IMR-90 (cell line): ENCODE results near the gene PTGES2. TPM values are rescaled to one million over a fixed set of nuclear protein-coding genes. Genes with fewer than 3 reads are reported as not detected.

Experiments
- ATAC-seq: fragments of 200-7000 bp; cut with Tn5 transposase; 2 replicates; pipeline ENCODE4 v1.9.1; 2020; ENCODE audit warnings: low read depth, mild to moderate bottlenecking, moderate library complexity
- BruUV-seq: library from RNA; stranded (reverse); fragments of 400-500 nt; replicated peaks from 2 replicates; lab custom pipeline; 2021; lab: Mats Ljungman, UMichigan
- CTCF ChIA-PET: fragments of 300-600 bp; formaldehyde crosslinking; extraction: SDS; loops from one replicate; lab custom pipeline; 2021; ENCODE audit warnings: antibody characterized with exemption; lab: Yijun Ruan, JAX
- POLR2A ChIA-PET: fragments of 300-600 bp; sonication (Branson Sonifier 250); formaldehyde crosslinking; loops from one replicate; lab custom pipeline; 2022; ENCODE audit warnings: antibody characterized with exemption; ENCODE audit not compliant: unreplicated experiment; lab: Charles Lee
- DNase-seq: peaks from one replicate; pipeline ENCODE4 v3.0.0; 2013
- H2AFZ ChIP-seq: replicated peaks from 2 replicates; pipeline ENCODE3; 2013; ENCODE audit warnings: low read length, mild to moderate bottlenecking; ENCODE audit not compliant: poor library complexity
- H2AK5ac ChIP-seq: 2 replicates; pipeline ENCODE4 v1.6.1; 2013; ENCODE audit warnings: low read depth, low read length, inconsistent platforms
- H2AK9ac ChIP-seq: replicated peaks from 2 replicates; pipeline ENCODE3; 2013; ENCODE audit warnings: mild to moderate bottlenecking, low read depth, low read length, moderate library complexity; ENCODE audit not compliant: poor library complexity
- H2BK120ac ChIP-seq: 2 replicates; pipeline ENCODE4 v1.6.1; 2013; ENCODE audit warnings: low read depth, low read length, inconsistent platforms
- H2BK15ac ChIP-seq: 3 replicates; pipeline ENCODE4 v1.6.1; 2013; ENCODE audit warnings: low read depth, low read length, inconsistent platforms
- H2BK20ac ChIP-seq: 2 replicates; pipeline ENCODE4 v1.6.1; 2013; ENCODE audit warnings: low read depth, mild to moderate bottlenecking, inconsistent platforms, low read length, moderate library complexity
- H2BK5ac ChIP-seq: 2 replicates; pipeline ENCODE4 v1.6.1; 2013; ENCODE audit warnings: mild to moderate bottlenecking, low read depth, low read length, inconsistent platforms; ENCODE audit not compliant: poor library complexity, severe bottlenecking
- H3K14ac ChIP-seq: replicated peaks from 2 replicates; pipeline ENCODE4 v1.6.1; 2013; ENCODE audit warnings: low read depth, low read length, inconsistent platforms
- H3K18ac ChIP-seq: 2 replicates; pipeline ENCODE4 v1.6.1; 2013; ENCODE audit warnings: low read depth, low read length, control low read depth
- H3K23ac ChIP-seq: 2 replicates; pipeline ENCODE4 v1.6.1; 2013; ENCODE audit warnings: low read depth, low read length, inconsistent platforms
- H3K27ac ChIP-seq: 2 replicates; pipeline ENCODE4 v1.5.1; 2013; ENCODE audit warnings: mild to moderate bottlenecking, control low read depth, low read length; ENCODE audit not compliant: insufficient read depth
- H3K27me3 ChIP-seq: 2 replicates; pipeline ENCODE4 v1.6.1; 2013; ENCODE audit warnings: low read length; ENCODE audit not compliant: control insufficient read depth, insufficient read depth
- H3K36me3 ChIP-seq: 2 replicates; pipeline ENCODE4 v1.6.1; 2013; ENCODE audit warnings: low read length, mixed read lengths; ENCODE audit not compliant: control insufficient read depth, insufficient read depth
- H3K4ac ChIP-seq: 2 replicates; pipeline ENCODE4 v1.6.1; 2013; ENCODE audit warnings: low read depth, low read length, inconsistent platforms
- H3K4me1 ChIP-seq: 2 replicates; pipeline ENCODE4 v1.6.1; 2013; ENCODE audit warnings: low read length, mixed read lengths; ENCODE audit not compliant: control insufficient read depth, insufficient read depth
- H3K4me2 ChIP-seq: 2 replicates; pipeline ENCODE4 v1.6.1; 2013; ENCODE audit warnings: low read depth, mild to moderate bottlenecking, control low read depth, low read length, moderate library complexity
- H3K4me3 ChIP-seq: 2 replicates; pipeline ENCODE4 v1.5.1; 2013; ENCODE audit warnings: low read depth, mild to moderate bottlenecking, control low read depth, low read length, moderate library complexity; ENCODE audit not compliant: insufficient read depth
- H3K56ac ChIP-seq: 2 replicates; pipeline ENCODE4 v1.6.1; 2013; ENCODE audit warnings: low read length, inconsistent platforms; ENCODE audit not compliant: insufficient read depth; ENCODE audit errors: extremely low read depth
- H3K79me1 ChIP-seq, 2 experiments: 2 replicates each; pipeline ENCODE4 v1.6.1; 2013; ENCODE audit warnings: low read length in 2 of 2, inconsistent platforms in 1 of 2, low read depth in 1 of 2
- H3K9ac ChIP-seq: 2 replicates; pipeline ENCODE4 v1.6.1; 2013; ENCODE audit warnings: low read depth, low read length, control low read depth
- H3K9me1 ChIP-seq: 2 replicates; pipeline ENCODE4 v1.6.1; 2013; ENCODE audit warnings: low read length, inconsistent platforms; ENCODE audit not compliant: insufficient read depth
- H3K9me3 ChIP-seq: 2 replicates; pipeline ENCODE4 v1.6.1; 2013; ENCODE audit warnings: low read length; ENCODE audit not compliant: control insufficient read depth, insufficient read depth
- H4K20me1 ChIP-seq: 2 replicates; pipeline ENCODE4 v1.6.1; 2013; ENCODE audit warnings: low read length, inconsistent platforms; ENCODE audit not compliant: insufficient read depth
- H4K5ac ChIP-seq: 2 replicates; pipeline ENCODE4 v1.6.1; 2013; ENCODE audit warnings: mild to moderate bottlenecking, low read depth, low read length, control low read depth
- H4K8ac ChIP-seq, 2 experiments: 2 replicates each; pipeline ENCODE4 v1.6.1; 2013; ENCODE audit warnings: low read depth in 2 of 2, low read length in 2 of 2, control low read depth in 1 of 2, inconsistent platforms in 1 of 2
- H4K91ac ChIP-seq: 2 replicates; pipeline ENCODE4 v1.6.1; 2013; ENCODE audit warnings: low read depth, low read length, inconsistent platforms; ENCODE audit not compliant: insufficient read depth
- BHLHE40 ChIP-seq: fragments of 150-350 bp; IDR thresholded peaks from 2 replicates; pipeline ENCODE4 v1.6.1; 2016; ENCODE audit warnings: mild to moderate bottlenecking, low read depth, low read length
- CEBPB ChIP-seq: IDR thresholded peaks from 2 replicates; pipeline ENCODE4 v1.6.1; 2012; ENCODE audit warnings: low read depth, low read length, improper control_type of control experiment
- ELK1 ChIP-seq: fragments of 150-350 bp; IDR thresholded peaks from 2 replicates; pipeline ENCODE4 v1.6.1; 2016; ENCODE audit warnings: low read depth, mild to moderate bottlenecking, low read length, moderate library complexity, borderline replicate concordance
- FOS ChIP-seq: fragments of 150-350 bp; IDR thresholded peaks from 2 replicates; pipeline ENCODE4 v1.6.1; 2016; ENCODE audit warnings: low read depth, low read length
- MAFK ChIP-seq: IDR thresholded peaks from 2 replicates; pipeline ENCODE4 v1.6.1; 2012; ENCODE audit warnings: low read depth, low read length, improper control_type of control experiment
- MAZ ChIP-seq: IDR thresholded peaks from 2 replicates; pipeline ENCODE4 v1.6.1; 2012; ENCODE audit warnings: low read depth, mild to moderate bottlenecking, low read length, improper control_type of control experiment, moderate library complexity, borderline replicate concordance
- MXI1 ChIP-seq: IDR thresholded peaks from 2 replicates; pipeline ENCODE4 v1.6.1; 2012; ENCODE audit warnings: low read depth, mild to moderate bottlenecking, low read length, moderate library complexity, borderline replicate concordance
- NFE2L2 ChIP-seq: fragments of 150-350 bp; IDR thresholded peaks from 2 replicates; pipeline ENCODE4 v1.6.1; 2016; ENCODE audit warnings: low read depth, mild to moderate bottlenecking, low read length
- RAD21 ChIP-seq: IDR thresholded peaks from 2 replicates; pipeline ENCODE4 v1.6.1; 2012; ENCODE audit warnings: low read length, improper control_type of control experiment
- RCOR1 ChIP-seq: IDR thresholded peaks from 2 replicates; pipeline ENCODE4 v1.6.1; 2012; ENCODE audit warnings: mild to moderate bottlenecking, low read length, improper control_type of control experiment; ENCODE audit not compliant: insufficient replicate concordance
- RFX5 ChIP-seq: IDR thresholded peaks from 2 replicates; pipeline ENCODE4 v1.8.0; 2012; ENCODE audit warnings: low read depth, mild to moderate bottlenecking, low read length, moderate library complexity
- SMC3 ChIP-seq: fragments of 150-350 bp; IDR thresholded peaks from 2 replicates; pipeline ENCODE4 v1.6.1; 2016; ENCODE audit warnings: low read depth, mild to moderate bottlenecking, antibody characterized with exemption, low read length, moderate library complexity
- USF2 ChIP-seq: fragments of 150-350 bp; IDR thresholded peaks from 2 replicates; pipeline ENCODE4 v1.6.1; 2017; ENCODE audit warnings: mild to moderate bottlenecking, antibody characterized with exemption, low read length, low read depth
- WGBS, 2 experiments: methylation state at CpG; one replicate each; pipeline versions ENCODE4 v1.1.5 to v1.1.7; 2013; ENCODE audit warnings: missing lambda C conversion rate in 2 of 2; ENCODE audit not compliant: insufficient read length in 1 of 2; ENCODE audit errors: extremely low coverage in 2 of 2; 5-methylcytosine and 5-hydroxymethylcytosine counted together
- dilution Hi-C: fragments of 300-500 bp; cut with HindIII; formaldehyde crosslinking; loops from one replicate; pipeline ENCODE4 v1.14.3; 2018; ENCODE audit warnings: low sequenced_read_pairs; ENCODE audit not compliant: unreplicated experiment
- in situ Hi-C: fragments of 300-500 bp; cut with MboI; formaldehyde crosslinking; loops from 3 replicates; pipeline ENCODE4 v1.14.3; 2019; ENCODE audit warnings: low sequenced_read_pairs, inconsistent platforms, mixed read lengths
- intact Hi-C: fragments of 100-400 bp; cut with micrococcal nuclease; formaldehyde crosslinking; loops from 2 replicates; pipeline ENCODE4 v1.10.0; 2022
- polyA plus RNA-seq, 3 experiments: library from polyadenylated mRNA; depleted of rRNA; stranded (reverse); fragments of >200 nt; gene quantifications; 2 replicates each; pipeline ENCODE4 v1.2.3, GENCODE V29; 2012; ENCODE audit warnings: low replicate concordance in 1 of 3
- total RNA-seq: library from RNA; depleted of rRNA; stranded (reverse); fragments of >200 nt; gene quantifications from 2 replicates; pipeline ENCODE4 v1.2.3, GENCODE V29; 2012

The PTGES2 gene
- total and polyA plus RNA-seq, 2 of the 4 experiments (the other 2 are of a cell fraction), result 100 to 107 TPM

GRCh38 chr9:128102861-128103588 lies 24.5 kb downstream of the PTGES2 start:
- ATAC-seq (no peak), DNase-seq (no peak)
- ChIA-PET POLR2A (no interaction called here), CTCF (no interaction called here)
- no peak overlapping the region for H2BK15ac ChIP-seq
- H2AFZ ChIP-seq, result no peak overlapping the region
- H3K56ac ChIP-seq, result no peak overlapping the region
- no peak overlapping the region for H4K5ac ChIP-seq
- H2BK120ac ChIP-seq, result no peak overlapping the region
- H4K8ac ChIP-seq, result no peak overlapping the region
- no peak overlapping the region for H2AK5ac ChIP-seq
- H3K27me3 ChIP-seq, result no peaks in the 10 kb centered on the region
- no peak overlapping the region for H3K18ac ChIP-seq
- in situ Hi-C loops, result no loop called here
- no peak overlapping the region for H3K27ac ChIP-seq
- dilution Hi-C loops, result no loop called here
- no peak overlapping the region for H2BK20ac ChIP-seq
- 96% methylated on average over 19 of the region's 23 CpGs; no CpG with 5 or more reads in 1 of the 2 experiments for WGBS, 2 experiments
- TF ChIP-seq BHLHE40, result no peak
- TF ChIP-seq FOS, result no peak
- no peak for TF ChIP-seq RAD21
- TF ChIP-seq NFE2L2, result no peak
- TF ChIP-seq MAFK, result no peak
- no peak for TF ChIP-seq ELK1
- TF ChIP-seq SMC3, result no peak
- no peak for TF ChIP-seq MAZ
- no peak for TF ChIP-seq RCOR1
- no peak for TF ChIP-seq CEBPB
- no peak for TF ChIP-seq MXI1
- no peak for TF ChIP-seq RFX5
- no peak for TF ChIP-seq USF2
- H2AK9ac ChIP-seq, result peak overlapping the region; percentile 93
- H3K4me2 ChIP-seq, result no peak overlapping the region
- H4K91ac ChIP-seq, result no peak overlapping the region
- peaks cover 19% of the 10 kb centered on the region for H3K4me1 ChIP-seq
- peaks cover 51% of the 10 kb centered on the region for H4K20me1 ChIP-seq
- H3K79me1 ChIP-seq, result peaks cover 22 to 80% of the 10 kb centered on the region in 2 experiments
- no peak overlapping the region for H3K14ac ChIP-seq
- peaks cover 19% of the 10 kb centered on the region; the same call in 1 of the 2 replicates for H3K9me1 ChIP-seq
- no peak overlapping the region for H3K9ac ChIP-seq
- no peak overlapping the region for H3K4me3 ChIP-seq
- H3K23ac ChIP-seq, result no peak overlapping the region
- intact Hi-C loops, result no loop called here
- H3K4ac ChIP-seq, result no peak overlapping the region
- H2BK5ac ChIP-seq, result no peak overlapping the region
- H3K36me3 ChIP-seq, result peaks cover 64% of the 10 kb centered on the region
- H3K9me3 ChIP-seq, result no peaks in the 10 kb centered on the region
- BruUV-seq, result no TSS peak
